ENCODE results near the gene RBM20.
"Not testable (repeated sequence)": the region's sequence is repeated elsewhere in the genome, so short reads cannot be mapped to it uniquely, and the experiment has no call there.

RBM20 gene

GRCh38 chr10:110700947-110701616 lies 56.9 kb downstream of the RBM20 start:
- in situ Hi-C loops (cut with MboI; ENCODE audit: low sequenced_read_pairs) = no loop called here

- in situ Hi-C loops (cut with MboI; ENCODE audit: low sequenced_read_pairs) = no loop called here
These were observed 57.5 kb downstream of the RBM20 start for GRCh38 chr10:110701617-110701971.

GRCh38 chr10:110704070-110704469 lies 59.9 kb downstream of the RBM20 start:
- in situ Hi-C loops (cut with MboI; ENCODE audit: low sequenced_read_pairs) = no loop called here

- in situ Hi-C loops (cut with MboI; ENCODE audit: low sequenced_read_pairs) = no loop called here
These were observed 60.9 kb downstream of the RBM20 start for GRCh38 chr10:110704906-110705476.

GRCh38 chr10:110705596-110705995 lies 61.5 kb downstream of the RBM20 start:
- in situ Hi-C loops (cut with MboI; ENCODE audit: low sequenced_read_pairs) = not testable (repeated sequence)

GRCh38 chr10:110706690-110707098 lies 62.6 kb downstream of the RBM20 start:
- in situ Hi-C loops (cut with MboI; ENCODE audit: low sequenced_read_pairs) = no loop called here

- in situ Hi-C loops (cut with MboI; ENCODE audit: low sequenced_read_pairs) = no loop called here
These were observed 64.8 kb downstream of the RBM20 start for GRCh38 chr10:110708776-110709443.

GRCh38 chr10:110709444-110709828 lies 65.3 kb downstream of the RBM20 start:
- in situ Hi-C loops (cut with MboI; ENCODE audit: low sequenced_read_pairs) = no loop called here

- in situ Hi-C loops (cut with MboI; ENCODE audit: low sequenced_read_pairs) = no loop called here
These were observed 65.9 kb downstream of the RBM20 start for GRCh38 chr10:110709964-110710587.

- in situ Hi-C loops (cut with MboI; ENCODE audit: low sequenced_read_pairs) = no loop called here
These were observed 66.5 kb downstream of the RBM20 start for GRCh38 chr10:110710621-110711020.

GRCh38 chr10:110711382-110711781 lies 67.2 kb downstream of the RBM20 start:
- in situ Hi-C loops (cut with MboI; ENCODE audit: low sequenced_read_pairs) = no loop called here

- in situ Hi-C loops (cut with MboI; ENCODE audit: low sequenced_read_pairs) = no loop called here
These were observed 70.2 kb downstream of the RBM20 start for GRCh38 chr10:110714356-110714755.

- in situ Hi-C loops (cut with MboI; ENCODE audit: low sequenced_read_pairs) = no loop called here
These were observed 73.8 kb downstream of the RBM20 start for GRCh38 chr10:110717781-110718589.

- in situ Hi-C loops (cut with MboI; ENCODE audit: low sequenced_read_pairs) = no loop called here
These were observed 77.4 kb downstream of the RBM20 start for GRCh38 chr10:110721406-110722038.

GRCh38 chr10:110723224-110723891 lies 79.2 kb downstream of the RBM20 start:
- in situ Hi-C loops (cut with MboI; ENCODE audit: low sequenced_read_pairs) = no loop called here

- in situ Hi-C loops (cut with MboI; ENCODE audit: low sequenced_read_pairs) = no loop called here
These were observed 80.2 kb downstream of the RBM20 start for GRCh38 chr10:110724116-110724921.

- in situ Hi-C loops (cut with MboI; ENCODE audit: low sequenced_read_pairs) = no loop called here
These were observed 80.8 kb downstream of the RBM20 start for GRCh38 chr10:110724937-110725336.

- in situ Hi-C loops (cut with MboI; ENCODE audit: low sequenced_read_pairs) = no loop called here
These were observed 81.9 kb downstream of the RBM20 start for GRCh38 chr10:110725801-110726630.

Measured in hTERT RPE-1 (cell line).